OCI-LY7 (cell line): Measurements from ENCODE around the gene ABCB8. TPM values are rescaled to one million over a fixed set of nuclear protein-coding genes. Genes with fewer than 3 reads are reported as not detected.

Experiments used
- BruUV-seq: library from RNA; stranded (reverse); fragments of 400-500 nt; replicated peaks from 2 replicates; lab custom pipeline; 2021; lab: Mats Ljungman, UMichigan
- CTCF ChIA-PET: fragments of 300-600 bp; sonication (Branson Sonifier 250); formaldehyde crosslinking; loops from one replicate; lab custom pipeline; 2022; ENCODE audit warnings: antibody characterized with exemption; ENCODE audit not compliant: unreplicated experiment; lab: Charles Lee
- POLR2A ChIA-PET: fragments of 300-600 bp; sonication (Branson Sonifier 250); formaldehyde crosslinking; loops from one replicate; lab custom pipeline; 2022; ENCODE audit warnings: antibody characterized with exemption; lab: Charles Lee
- DNase-seq: peaks from one replicate; pipeline ENCODE4 v3.0.0-alpha.2; 2015; ENCODE audit warnings: low spot score
- H2AFZ ChIP-seq: fragments of 200-600 bp; sonication (generic), shearing (Covaris generic); 2 replicates; pipeline ENCODE4 v1.6.1; 2014; ENCODE audit warnings: mild to moderate bottlenecking, antibody characterized with exemption, low read length, moderate library complexity
- H3K27ac ChIP-seq: fragments of 200-600 bp; sonication (generic); 2 replicates; pipeline ENCODE4 v1.5.1; 2014; ENCODE audit warnings: mixed run types, low read depth, mild to moderate bottlenecking, moderate library complexity, low read length, inconsistent platforms; ENCODE audit not compliant: poor library complexity, severe bottlenecking
- H3K36me3 ChIP-seq: fragments of 200-600 bp; sonication (generic); 2 replicates; pipeline ENCODE4 v1.6.1; 2014; ENCODE audit warnings: mild to moderate bottlenecking, antibody characterized with exemption, low read length, moderate library complexity, mixed read lengths; ENCODE audit not compliant: insufficient read depth
- H3K4me1 ChIP-seq: fragments of 200-600 bp; sonication (generic); 2 replicates; pipeline ENCODE4 v1.5.1; 2014; ENCODE audit warnings: mild to moderate bottlenecking, low read length; ENCODE audit not compliant: insufficient read depth, poor library complexity, severe bottlenecking
- H3K4me2 ChIP-seq: fragments of 200-600 bp; sonication (generic); 2 replicates; pipeline ENCODE4 v1.6.1; 2014; ENCODE audit warnings: mild to moderate bottlenecking, low read length
- H3K4me3 ChIP-seq: fragments of 200-600 bp; sonication (generic); 2 replicates; pipeline ENCODE4 v1.5.1; 2014; ENCODE audit warnings: mild to moderate bottlenecking, low read depth, low read length; ENCODE audit not compliant: poor library complexity, severe bottlenecking
- H3K79me2 ChIP-seq: fragments of 200-600 bp; sonication (generic); 2 replicates; pipeline ENCODE4 v1.6.1; 2016; ENCODE audit warnings: low read depth, mild to moderate bottlenecking, low read length, moderate library complexity, mixed read lengths; ENCODE audit not compliant: insufficient read depth
- H3K9me2 ChIP-seq: fragments of 200-600 bp; sonication (generic); 2 replicates; pipeline ENCODE4 v1.6.1; 2016; ENCODE audit warnings: mild to moderate bottlenecking, low read length, mixed read lengths; ENCODE audit not compliant: insufficient read depth
- H3K9me3 ChIP-seq: fragments of 200-600 bp; sonication (generic); 2 replicates; pipeline ENCODE4 v1.6.1; 2014; ENCODE audit warnings: mild to moderate bottlenecking, mixed run types, low read length, mixed read lengths
- H4K20me1 ChIP-seq: fragments of 200-600 bp; sonication (generic); 2 replicates; pipeline ENCODE4 v1.6.1; 2014; ENCODE audit warnings: mild to moderate bottlenecking, antibody characterized with exemption, low read length, moderate library complexity, mixed read lengths; ENCODE audit not compliant: insufficient read depth
- CTCF ChIP-seq: fragments of 200-600 bp; sonication (generic); conservative IDR thresholded peaks from 2 replicates; pipeline ENCODE4 v1.5.1; 2014; ENCODE audit warnings: mild to moderate bottlenecking, antibody characterized with exemption, low read length, moderate library complexity, mixed read lengths
- EZH2phosphoT487 ChIP-seq: fragments of 200-600 bp; sonication (generic); IDR thresholded peaks from 2 replicates; pipeline ENCODE4 v1.6.1; 2018; ENCODE audit warnings: low read depth, borderline replicate concordance, mild to moderate bottlenecking, mixed run types, antibody characterized with exemption, low read length, moderate library complexity, mixed read lengths
- intact Hi-C: fragments of 100-400 bp; cut with micrococcal nuclease; formaldehyde crosslinking; loops from one replicate; pipeline ENCODE4 v1.10.0; 2022; ENCODE audit not compliant: unreplicated experiment
- total RNA-seq, 2 experiments: library from RNA; depleted of rRNA in 1 of 2; stranded (reverse); fragments of >200 nt in 1 of 2; shearing (Covaris generic) in 1 of 2; gene quantifications; 2 replicates each; pipeline ENCODE4 v1.2.3, GENCODE V29; 2014 to 2022

The ABCB8 gene
- total RNA-seq, 2 experiments from 2014 or later, result 32.0 to 64.7 TPM

- intact Hi-C loops, result loop anchor here (10.0 kb wide), 1 partner anchor 60 kb away; no protein-coding TSS in a partner anchor
- POLR2A ChIA-PET, result interaction anchor here (0.6 to 0.8 kb wide), 6 partner anchors 8 to 173 kb away, joined by 3 to 5 read pairs (median 4); partner anchors contain the start of gene FASTK
- no TSS peak for BruUV-seq
Measured at GRCh38 chr7:151095123-151095797, 67.0 kb downstream of the ABCB8 start.

GRCh38 chr7:151095828-151096475 lies 67.7 kb downstream of the ABCB8 start:
- H3K9me3 ChIP-seq, result no peaks in the 10 kb centered on the region
- intact Hi-C loops, result loop anchor here (10.0 kb wide), 1 partner anchor 59 kb away; no protein-coding TSS in a partner anchor
- no peak overlapping the region for H3K4me3 ChIP-seq
- BruUV-seq, result no TSS peak
- H3K4me2 ChIP-seq, result no peak overlapping the region
- TF ChIP-seq EZH2phosphoT487 (no peak), CTCF (no peak)
- no peak overlapping the region for H3K27ac ChIP-seq
- POLR2A ChIA-PET, result interaction anchor here (0.8 kb wide), 1 partner anchor 173 kb away, joined by 5 read pairs; no protein-coding TSS in a partner anchor
- peaks cover 3% of the 10 kb centered on the region for H3K4me1 ChIP-seq
- no peak overlapping the region for H2AFZ ChIP-seq
- H3K36me3 ChIP-seq, result no peaks in the 10 kb centered on the region
- H3K9me2 ChIP-seq, result no peaks in the 10 kb centered on the region
- no peaks in the 10 kb centered on the region for H3K79me2 ChIP-seq
- CTCF ChIA-PET, result no interaction called here
- H4K20me1 ChIP-seq, result no peaks in the 10 kb centered on the region
- DNase-seq, result no peak

More at GRCh38 chr7:151095123-151095797, 67.0 kb downstream of the ABCB8 start:
- Histone ChIP-seq H2AFZ (no peak overlapping the region), H3K9me3 (no peaks in the 10 kb centered on the region), H3K9me2 (no peaks in the 10 kb centered on the region), H3K4me3 (no peak overlapping the region), H3K36me3 (no peaks in the 10 kb centered on the region), H3K27ac (no peak overlapping the region), H4K20me1 (no peaks in the 10 kb centered on the region), H3K79me2 (no peaks in the 10 kb centered on the region), H3K4me1 (peaks cover 3% of the 10 kb centered on the region), H3K4me2 (no peak overlapping the region)
- DNase-seq, result no peak
- TF ChIP-seq EZH2phosphoT487, result no peak
- CTCF ChIA-PET, result interaction anchor here (0.7 kb wide), 1 partner anchor 16 kb away, joined by 13 read pairs; no protein-coding TSS in a partner anchor

Other genes starting within 250 kb of the ABCB8 start
- gene TMEM176B, start 228.1 kb upstream of the ABCB8 start, total RNA-seq (2014; rRNA removed; shearing (Covaris generic)), result 0.09 TPM in 1 of 2 replicates, not detected in the other
- 0.37 TPM in 1 of 2 replicates, not detected in the other for gene TMEM176B, start 228.1 kb upstream of the ABCB8 start, total RNA-seq (2022)
- gene TMEM176A, start 227.7 kb upstream of the ABCB8 start, total RNA-seq (2014; rRNA removed; shearing (Covaris generic)), result not detected in 2 replicates
- not detected in 2 replicates for gene TMEM176A, start 227.7 kb upstream of the ABCB8 start, total RNA-seq (2022)
- gene AOC1, start 175.9 kb upstream of the ABCB8 start, total RNA-seq (2014; rRNA removed; shearing (Covaris generic)), result not detected in 2 replicates
- gene AOC1, start 175.9 kb upstream of the ABCB8 start, total RNA-seq (2022), result not detected in 2 replicates
- gene KCNH2, start 50.1 kb upstream of the ABCB8 start, total RNA-seq (2014; rRNA removed; shearing (Covaris generic)), result 4.0 and 7.5 TPM in 2 replicates
- gene KCNH2, start 50.1 kb upstream of the ABCB8 start, total RNA-seq (2022), result 5.8 and 6.2 TPM in 2 replicates
- 0.41 and 0.82 TPM in 2 replicates for gene NOS3, start 37.4 kb upstream of the ABCB8 start, total RNA-seq (2014; rRNA removed; shearing (Covaris generic))
- 0.30 and 0.78 TPM in 2 replicates for gene NOS3, start 37.4 kb upstream of the ABCB8 start, total RNA-seq (2022)
- gene ATG9B, start 4.0 kb upstream of the ABCB8 start, total RNA-seq (2014; rRNA removed; shearing (Covaris generic)), result 0.18 and 1.1 TPM in 2 replicates
- gene ATG9B, start 4.0 kb upstream of the ABCB8 start, total RNA-seq (2022), result 0.94 and 0.97 TPM in 2 replicates
- 3.3 and 7.9 TPM in 2 replicates for gene ASIC3, start 20.1 kb downstream of the ABCB8 start, total RNA-seq (2014; rRNA removed; shearing (Covaris generic))
- gene ASIC3, start 20.1 kb downstream of the ABCB8 start, total RNA-seq (2022), result 14.8 and 22.3 TPM in 2 replicates
- 30.9 and 35.2 TPM in 2 replicates for gene CDK5, start 29.4 kb downstream of the ABCB8 start, total RNA-seq (2014; rRNA removed; shearing (Covaris generic))
- gene CDK5, start 29.4 kb downstream of the ABCB8 start, total RNA-seq (2022), result 23.1 and 23.7 TPM in 2 replicates
- 64.2 and 112 TPM in 2 replicates for gene SLC4A2, start 31.1 kb downstream of the ABCB8 start, total RNA-seq (2014; rRNA removed; shearing (Covaris generic))
- gene SLC4A2, start 31.1 kb downstream of the ABCB8 start, total RNA-seq (2022), result 81.4 and 86.0 TPM in 2 replicates
- 114 and 118 TPM in 2 replicates for gene FASTK, start 52.4 kb downstream of the ABCB8 start, total RNA-seq (2014; rRNA removed; shearing (Covaris generic))
- 87.7 and 90.5 TPM in 2 replicates for gene FASTK, start 52.4 kb downstream of the ABCB8 start, total RNA-seq (2022)
- gene TMUB1, start 55.0 kb downstream of the ABCB8 start, total RNA-seq (2014; rRNA removed; shearing (Covaris generic)), result 38.6 and 56.0 TPM in 2 replicates
- gene TMUB1, start 55.0 kb downstream of the ABCB8 start, total RNA-seq (2022), result 53.2 and 59.6 TPM in 2 replicates
- gene AGAP3, start 58.0 kb downstream of the ABCB8 start, total RNA-seq (2014; rRNA removed; shearing (Covaris generic)), result 4.4 and 4.8 TPM in 2 replicates
- 23.1 and 30.9 TPM in 2 replicates for gene AGAP3, start 58.0 kb downstream of the ABCB8 start, total RNA-seq (2022)
- not detected in 2 replicates for gene GBX1, start 139.2 kb downstream of the ABCB8 start, total RNA-seq (2014; rRNA removed; shearing (Covaris generic))
- not detected in 2 replicates for gene GBX1, start 139.2 kb downstream of the ABCB8 start, total RNA-seq (2022)
- gene ASB10, start 158.8 kb downstream of the ABCB8 start, total RNA-seq (2014; rRNA removed; shearing (Covaris generic)), result not detected in 2 replicates
- gene ASB10, start 158.8 kb downstream of the ABCB8 start, total RNA-seq (2022), result not detected in 2 replicates
- 1.3 TPM in 1 of 2 replicates, not detected in the other for gene H2BK1, start 182.0 kb downstream of the ABCB8 start, total RNA-seq (2014; rRNA removed; shearing (Covaris generic))
- not detected in 2 replicates for gene H2BK1, start 182.0 kb downstream of the ABCB8 start, total RNA-seq (2022)
- gene ABCF2, start 198.8 kb downstream of the ABCB8 start, total RNA-seq (2014; rRNA removed; shearing (Covaris generic)), result 30.7 and 31.8 TPM in 2 replicates
- gene ABCF2, start 198.8 kb downstream of the ABCB8 start, total RNA-seq (2022), result 28.6 and 44.9 TPM in 2 replicates
- 19.8 and 27.0 TPM in 2 replicates for gene CHPF2, start 204.0 kb downstream of the ABCB8 start, total RNA-seq (2014; rRNA removed; shearing (Covaris generic))
- gene CHPF2, start 204.0 kb downstream of the ABCB8 start, total RNA-seq (2022), result 29.8 and 34.2 TPM in 2 replicates
- gene SMARCD3, start 220.2 kb downstream of the ABCB8 start, total RNA-seq (2014; rRNA removed; shearing (Covaris generic)), result 1.5 and 2.5 TPM in 2 replicates
- 1.5 and 1.9 TPM in 2 replicates for gene SMARCD3, start 220.2 kb downstream of the ABCB8 start, total RNA-seq (2022)